ENCODE data around the gene SPNS1. TPM values are rescaled to one million over a fixed set of nuclear protein-coding genes. Genes with fewer than 3 reads are reported as not detected.

The SPNS1 gene
- total and polyA plus RNA-seq, 2 of the 8 experiments (the other 6 are each of a cell fraction or from before 2014, with no cell fraction given): 48.8 to 66.9 TPM

DNA sequence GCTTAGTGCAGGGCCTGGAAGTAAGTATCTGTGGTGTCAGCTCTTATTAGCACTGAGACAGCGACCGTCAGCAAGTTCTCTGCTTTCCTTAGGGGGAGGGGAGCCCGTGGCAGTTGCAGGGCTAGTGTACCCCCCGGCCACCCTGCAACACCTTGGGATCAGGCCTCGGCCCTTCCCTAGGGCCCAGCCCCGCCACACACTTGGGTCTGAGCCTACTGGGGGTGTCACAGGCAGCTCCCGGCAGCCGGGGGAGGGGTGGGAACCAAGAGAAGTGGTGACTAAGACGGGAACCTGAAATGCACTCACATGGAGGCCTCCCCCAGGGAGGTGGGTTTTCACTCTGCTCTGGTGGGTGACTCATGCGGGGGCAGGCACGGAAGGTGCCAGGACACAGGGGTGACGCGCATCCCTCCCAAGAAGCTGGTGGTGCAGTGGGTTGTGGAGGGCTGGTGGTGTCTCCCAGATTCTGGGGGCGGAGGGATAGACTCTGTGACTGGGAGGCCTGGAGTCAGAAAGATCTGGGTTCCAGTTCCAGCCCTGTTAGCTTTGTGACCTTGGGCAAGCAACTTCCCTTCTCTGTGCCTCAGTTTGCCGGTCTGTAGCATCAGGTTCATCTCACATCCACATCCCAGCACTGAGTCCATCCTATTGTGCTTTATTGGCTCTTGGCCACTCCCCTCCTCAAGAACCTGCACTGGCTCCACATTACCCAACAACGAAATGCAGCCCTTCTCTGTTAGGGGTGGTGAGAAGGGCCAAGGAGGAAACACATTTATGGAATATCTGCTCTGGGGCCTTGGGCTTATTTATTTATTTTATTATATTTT lies 54.8 kb downstream of the SPNS1 start:
- TF ChIP-seq HDAC2 (IDR thresholded peaks at IDR 0.05; ENCODE audit: borderline replicate concordance in 1 of 2, low read depth in 2 of 2, low read length in 2 of 2) (peak in 1 of 2 experiments; percentile 93; a peak in 1 of 4 replicates), KDM1A (IDR thresholded peaks at IDR 0.05; ENCODE audit: borderline replicate concordance, low read length) (peak; percentile 93), JUND (IDR thresholded peaks at IDR 0.05; ENCODE audit: low read length) (peak; percentile 73), MAFK (IDR thresholded peaks at IDR 0.05; ENCODE audit: low read depth, low read length) (peak; percentile 16; the same call in 1 of the 2 replicates), ASH2L (IDR thresholded peaks at IDR 0.05; ENCODE audit: low read length) (peak; percentile 86), RBBP5 (IDR thresholded peaks at IDR 0.05; ENCODE audit: borderline replicate concordance, low read depth, low read length) (0 out of 2 replicates have a peak, but pooled peaks have one; percentile 88), TAF7 (optimal IDR thresholded peaks at IDR 0.05; ENCODE audit: borderline replicate concordance, low read depth, low read length) (no peak), GTF2F1 (IDR thresholded peaks at IDR 0.05; ENCODE audit: borderline replicate concordance, low read depth, low read length) (no peak)
- peak overlapping the region in 1 of 4 experiments; percentile 11; a peak in 1 of 8 replicates for H3K4me3 ChIP-seq (ENCODE audit: extremely low read depth in 1 of 4, insufficient read depth in 2 of 4, low read depth in 3 of 4, low read length in 4 of 4)
- no peak overlapping the region for H4K91ac ChIP-seq (replicated peaks; ENCODE audit: insufficient read length, low read length)
- no peak overlapping the region for H2AK5ac ChIP-seq (ENCODE audit: low read depth, low read length)
- ChIA-PET CTCF (ENCODE audit: partially characterized antibody) (interaction anchor here (0.6 to 4.2 kb wide), 4 partner anchors 10 to 56 kb away, joined by 3 to 10 read pairs (median 3); no protein-coding TSS in a partner anchor), POLR2A (ENCODE audit: partially characterized antibody) (interaction anchor here (1.2 to 2.5 kb wide), 2 partner anchors 12 to 55 kb away, joined by 3 to 6 read pairs; partner anchors contain the start of gene SPNS1)
- peak overlapping the region; percentile 68; the same call in 1 of the 2 replicates for H2AFZ ChIP-seq (ENCODE audit: low read length)
- peak overlapping the region; percentile 62 for H4K8ac ChIP-seq (ENCODE audit: extremely low read depth, insufficient read depth, low read length)
- DNase-seq (ENCODE audit: low read depth in 1 of 2, low spot score in 2 of 2) (peak; percentile 23 to 58), FAIRE-seq (no peak)
- H3K9ac ChIP-seq (replicated peaks in 1 of 4; ENCODE audit: extremely low read depth in 1 of 4, low read depth in 3 of 4, low read length in 3 of 4): no peak overlapping the region
- H2BK120ac ChIP-seq (replicated peaks; ENCODE audit: low read depth, low read length): no peak overlapping the region
- 68% methylated on average over 11 of the region's 16 CpGs; no CpG with 5 or more reads in 1 of the 2 experiments for WGBS, 2 experiments (ENCODE audit: extremely low coverage in 1 of 2, insufficient coverage in 1 of 2, insufficient read length in 1 of 2, insufficient replicate concordance in 2 of 2, low coverage in 1 of 2, low lambda C conversion rate in 2 of 2, missing lambda C conversion rate in 1 of 2)
- no peaks in the 10 kb centered on the region for H3K9me3 ChIP-seq (ENCODE audit: insufficient read depth in 2 of 2, low read depth in 1 of 2, low read length in 1 of 2)
- 0 out of 2 replicates have a peak overlapping the region, but pooled peaks have one; percentile 55 for H2BK12ac ChIP-seq (ENCODE audit: low read depth, low read length)
- H3K36me3 ChIP-seq (ENCODE audit: control insufficient read depth in 2 of 4, insufficient read depth in 4 of 4, low read length in 3 of 4): no peaks in the 10 kb centered on the region
- H3K4ac ChIP-seq (replicated peaks; ENCODE audit: insufficient read length, low read depth, low read length): no peak overlapping the region
- no peaks in the 10 kb centered on the region for H3K79me2 ChIP-seq (ENCODE audit: control insufficient read depth in 1 of 2, insufficient read depth in 2 of 2, low read length in 2 of 2)
- peak overlapping the region; percentile 3 to 48; a peak in 3 of 4 replicates for H3K4me2 ChIP-seq (ENCODE audit: insufficient read depth in 1 of 2, low read depth in 2 of 2, low read length in 2 of 2)
- no peak overlapping the region for H3K14ac ChIP-seq (ENCODE audit: insufficient read length)
- no peak overlapping the region for H4K5ac ChIP-seq (ENCODE audit: insufficient read length, low read depth, low read length)
- H3K56ac ChIP-seq (replicated peaks; ENCODE audit: insufficient read length, low read depth, low read length): no peak overlapping the region
- H3K18ac ChIP-seq (ENCODE audit: extremely low read depth, low read length): peak overlapping the region; percentile 38; the same call in 1 of the 2 replicates
- H3K27ac ChIP-seq (ENCODE audit: low read depth, low read length): no peak overlapping the region
- H2BK5ac ChIP-seq (ENCODE audit: low read depth, low read length): peak overlapping the region; percentile 22
- peaks cover 0 to 10% (median 5%) of the 10 kb centered on the region in 4 experiments; a peak in 6 of 7 replicates for H3K4me1 ChIP-seq (replicated peaks in 1 of 4; ENCODE audit: control insufficient read depth in 3 of 4, insufficient read depth in 4 of 4, low read length in 3 of 4)
- no peaks in the 10 kb centered on the region for H4K20me1 ChIP-seq (replicated peaks in 1 of 2; ENCODE audit: control insufficient read depth in 1 of 2, insufficient read depth in 2 of 2, low read length in 2 of 2)
- peak overlapping the region; percentile 62; the same call in 1 of the 2 replicates for H2BK20ac ChIP-seq (ENCODE audit: low read length)
- H3K23ac ChIP-seq (ENCODE audit: insufficient read length): no peak overlapping the region
- H3K23me2 ChIP-seq (ENCODE audit: low read depth, low read length): peaks cover 2% of the 10 kb centered on the region; the same call in 1 of the 2 replicates
- H2BK15ac ChIP-seq (ENCODE audit: low read length): no peak overlapping the region
- H3K79me1 ChIP-seq (ENCODE audit: low read depth, low read length): no peaks in the 10 kb centered on the region
- H3K27me3 ChIP-seq (replicated peaks in 1 of 4; ENCODE audit: control insufficient read depth in 3 of 4, extremely low read depth in 1 of 4, insufficient read depth in 3 of 4, low read length in 3 of 4): no peaks in the 10 kb centered on the region

Measured in H1 (cell line).